Liver (tissue), 9 donors: Measurements from ENCODE around the gene THAP11. TPM values are rescaled to one million over a fixed set of nuclear protein-coding genes. Genes with fewer than 3 reads are reported as not detected.

Experiments
- DNase-seq: peaks from one replicate; pipeline ENCODE4 v3.0.0-alpha.2; 2017; ENCODE audit warnings: low spot score
- H3K27ac ChIP-seq, 2 donors: one replicate each; pipeline ENCODE4 v1.7.0; 2013; ENCODE audit warnings: inconsistent platforms in 2 of 2, low read length in 2 of 2, control low read depth in 1 of 2, low read depth in 1 of 2, mild to moderate bottlenecking in 1 of 2
- H3K27me3 ChIP-seq, 4 donors: one replicate each; pipeline versions ENCODE4 v1.6.1 to v1.7.0; 2013; ENCODE audit warnings: low read length in 3 of 4, inconsistent platforms in 1 of 4, mild to moderate bottlenecking in 1 of 4, moderate library complexity in 1 of 4; ENCODE audit not compliant: control insufficient read depth in 4 of 4, insufficient read depth in 4 of 4
- H3K36me3 ChIP-seq, 4 donors: one replicate each; pipeline versions ENCODE4 v1.6.1 to v1.7.0; 2013; ENCODE audit warnings: low read length in 3 of 4, mild to moderate bottlenecking in 3 of 4, low read depth in 1 of 4, moderate library complexity in 1 of 4; ENCODE audit not compliant: control insufficient read depth in 4 of 4, insufficient read depth in 3 of 4
- H3K4me1 ChIP-seq, 4 donors: one replicate each; pipeline versions ENCODE4 v1.6.1 to v1.7.0; 2013; ENCODE audit warnings: low read length in 3 of 4, mild to moderate bottlenecking in 3 of 4, moderate library complexity in 1 of 4; ENCODE audit not compliant: control insufficient read depth in 4 of 4, insufficient read depth in 4 of 4
- H3K4me3 ChIP-seq, 3 donors: one replicate each; pipeline versions ENCODE4 v1.6.1 to v1.7.0; 2013; ENCODE audit warnings: low read length in 3 of 3, control low read depth in 1 of 3, low read depth in 1 of 3, mild to moderate bottlenecking in 1 of 3
- H3K9ac ChIP-seq, 2 donors: one replicate each; pipeline ENCODE4 v1.7.0; 2013; ENCODE audit warnings: low read length in 2 of 2, mild to moderate bottlenecking in 2 of 2, moderate library complexity in 2 of 2, control low read depth in 1 of 2, low read depth in 1 of 2
- H3K9me3 ChIP-seq, 4 donors: one replicate each; pipeline versions ENCODE4 v1.6.1 to v1.7.0; 2013; ENCODE audit warnings: low read length in 3 of 4; ENCODE audit not compliant: control insufficient read depth in 4 of 4
- ATF3 ChIP-seq: IDR thresholded peaks from 2 replicates; pipeline ENCODE4 v1.6.1; 2016; ENCODE audit warnings: antibody characterized with exemption
- EGR1 ChIP-seq, 2 donors: IDR thresholded peaks; 2 replicates each; pipeline ENCODE4 v1.6.1; 2016 to 2018; ENCODE audit warnings: antibody characterized with exemption in 2 of 2, low read depth in 2 of 2
- FOXA1 ChIP-seq: IDR thresholded peaks from 2 replicates; pipeline ENCODE4 v1.6.1; 2016; ENCODE audit warnings: antibody characterized with exemption
- FOXA2 ChIP-seq: IDR thresholded peaks from 2 replicates; pipeline ENCODE4 v1.6.1; 2016; ENCODE audit warnings: antibody characterized with exemption
- GABPA ChIP-seq, 2 donors: IDR thresholded peaks in 1 of 2; conservative IDR thresholded peaks in 1 of 2; 2 replicates each; pipeline ENCODE4 v1.6.1; 2016; ENCODE audit warnings: antibody characterized with exemption in 2 of 2, mild to moderate bottlenecking in 1 of 2, moderate library complexity in 1 of 2
- HNF4A ChIP-seq, 2 donors: conservative IDR thresholded peaks; 2 replicates each; pipeline ENCODE4 v1.6.1; 2016; ENCODE audit warnings: antibody characterized with exemption in 2 of 2, mild to moderate bottlenecking in 2 of 2
- HNF4G ChIP-seq: IDR thresholded peaks from 2 replicates; pipeline ENCODE4 v1.6.1; 2016; ENCODE audit warnings: antibody characterized with exemption
- JUND ChIP-seq, 2 donors: IDR thresholded peaks; 2 replicates each; pipeline ENCODE4 v1.6.1; 2016; ENCODE audit warnings: antibody characterized with exemption in 2 of 2
- MAX ChIP-seq: IDR thresholded peaks from 2 replicates; pipeline ENCODE4 v1.6.1; 2016; ENCODE audit warnings: antibody characterized with exemption
- NR2F2 ChIP-seq: IDR thresholded peaks from 2 replicates; pipeline ENCODE4 v1.6.1; 2016; ENCODE audit warnings: antibody characterized with exemption
- RAD21 ChIP-seq, 2 donors: IDR thresholded peaks; 2 replicates each; pipeline ENCODE4 v1.6.1; 2016; ENCODE audit warnings: antibody characterized with exemption in 2 of 2, mild to moderate bottlenecking in 2 of 2
- REST ChIP-seq: IDR thresholded peaks from 2 replicates; pipeline ENCODE4 v1.6.1; 2016; ENCODE audit warnings: antibody characterized with exemption, mild to moderate bottlenecking
- RXRA ChIP-seq, 2 donors: IDR thresholded peaks; 2 replicates each; pipeline ENCODE4 v1.6.1; 2017 to 2018; ENCODE audit warnings: antibody characterized with exemption in 2 of 2, mild to moderate bottlenecking in 1 of 2
- SP1 ChIP-seq: IDR thresholded peaks from 2 replicates; pipeline ENCODE4 v1.6.1; 2018; ENCODE audit warnings: antibody characterized with exemption, mild to moderate bottlenecking
- TAF1 ChIP-seq: conservative IDR thresholded peaks from 2 replicates; pipeline ENCODE4 v1.6.1; 2016; ENCODE audit warnings: antibody characterized with exemption, mild to moderate bottlenecking
- YY1 ChIP-seq: IDR thresholded peaks from 2 replicates; pipeline ENCODE4 v1.6.1; 2016; ENCODE audit warnings: antibody characterized with exemption, mild to moderate bottlenecking
- ZBTB33 ChIP-seq: IDR thresholded peaks from 2 replicates; pipeline ENCODE4 v1.6.1; 2016; ENCODE audit warnings: antibody characterized with exemption
- WGBS: extraction: QIAGEN DNeasy Blood & Tissue Kit; methylation state at CpG from one replicate; pipeline ENCODE4 v1.1.7; 2013; 5-methylcytosine and 5-hydroxymethylcytosine counted together
- polyA plus RNA-seq, 2 donors: library from polyadenylated mRNA; stranded (reverse) in 1 of 2; unstranded in 1 of 2; fragments of 200-250 nt in 1 of 2; fragments of >200 nt in 1 of 2; fragmentation: Nextera tagmentation in 1 of 2; extraction: Ambion mirVana in 1 of 2; gene quantifications; one replicate each; pipeline versions ENCODE4 v1.2.1 to v1.2.3, GENCODE V29; 2013 to 2015
- total RNA-seq, 2 donors: library from RNA; depleted of rRNA; stranded (reverse); fragments of >200 nt; gene quantifications; one replicate each; pipeline ENCODE4 v1.2.3, GENCODE V29; 2014
- TF ChIP-seq, protein P1 (sequence below): fragments of 150-350 bp; IDR thresholded peaks from 2 replicates; pipeline ENCODE4 v1.5.1; 2017; ENCODE audit warnings: improper control_type of control experiment, low read depth, low read length; ENCODE audit not compliant: missing input control
- donor health status: healthy.
- donor health status: healthy.
- donor health status: healthy.
- donor health status: healthy.
- donor health status: healthy.

THAP11 gene
- total and polyA plus RNA-seq, 4 donors = 6.7 to 19.7 (median 11.8) TPM

- 34% methylated on average over 3 of the region's 3 CpGs for WGBS
- Histone ChIP-seq H3K27ac (peak overlapping the region; percentile 77 to 90), H3K4me1 (peaks cover 11 to 22% (median 17%) of the 10 kb centered on the region in 4 donors), H3K9ac (no peak overlapping the region), H3K4me3 (no peak overlapping the region), H3K9me3 (no peaks in the 10 kb centered on the region), H3K27me3 (no peaks in the 10 kb centered on the region), H3K36me3 (no peaks in the 10 kb centered on the region)
- TF ChIP-seq ATF3 (peak; percentile 75), HNF4G (peak; percentile 52), NR2F2 (peak; percentile 73), ZBTB33 (peak; percentile 95), TAF1 (no peak), GABPA (IDR thresholded peaks at IDR 0.05 in 1 of 2, conservative IDR thresholded peaks at IDR 0.05 in 1 of 2) (peak in 1 of 2 donors; percentile 69), YY1 (peak; percentile 82), SP1 (peak; percentile 88), FOXA2 (peak; percentile 66), MAX (peak; percentile 97), JUND (IDR thresholded peaks at IDR 0.05) (peak; percentile 69 to 96), EGR1 (IDR thresholded peaks at IDR 0.05; ENCODE audit: low read depth in 2 of 2) (peak; percentile 83 to 93), HNF4A (conservative IDR thresholded peaks at IDR 0.05) (peak; percentile 88 to 95), REST (peak; percentile 81), FOXA1 (peak; percentile 72), RXRA (IDR thresholded peaks at IDR 0.05) (peak; percentile 89 to 98), RAD21 (IDR thresholded peaks at IDR 0.05) (peak; percentile 55 to 57)
- TF ChIP-seq, protein P1, sequence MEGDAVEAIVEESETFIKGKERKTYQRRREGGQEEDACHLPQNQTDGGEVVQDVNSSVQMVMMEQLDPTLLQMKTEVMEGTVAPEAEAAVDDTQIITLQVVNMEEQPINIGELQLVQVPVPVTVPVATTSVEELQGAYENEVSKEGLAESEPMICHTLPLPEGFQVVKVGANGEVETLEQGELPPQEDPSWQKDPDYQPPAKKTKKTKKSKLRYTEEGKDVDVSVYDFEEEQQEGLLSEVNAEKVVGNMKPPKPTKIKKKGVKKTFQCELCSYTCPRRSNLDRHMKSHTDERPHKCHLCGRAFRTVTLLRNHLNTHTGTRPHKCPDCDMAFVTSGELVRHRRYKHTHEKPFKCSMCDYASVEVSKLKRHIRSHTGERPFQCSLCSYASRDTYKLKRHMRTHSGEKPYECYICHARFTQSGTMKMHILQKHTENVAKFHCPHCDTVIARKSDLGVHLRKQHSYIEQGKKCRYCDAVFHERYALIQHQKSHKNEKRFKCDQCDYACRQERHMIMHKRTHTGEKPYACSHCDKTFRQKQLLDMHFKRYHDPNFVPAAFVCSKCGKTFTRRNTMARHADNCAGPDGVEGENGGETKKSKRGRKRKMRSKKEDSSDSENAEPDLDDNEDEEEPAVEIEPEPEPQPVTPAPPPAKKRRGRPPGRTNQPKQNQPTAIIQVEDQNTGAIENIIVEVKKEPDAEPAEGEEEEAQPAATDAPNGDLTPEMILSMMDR = no peak
- peak; percentile 55 for DNase-seq
Measured at GRCh38 chr16:67857547-67858233, 15.6 kb downstream of the THAP11 start.
